DMS153 treated with DMSO at 0.1 percent for 48 hours (cell line): ENCODE results near the gene KAZN.

Source experiments
- DNase-seq: peaks from one replicate; lab custom pipeline; 2025; ENCODE audit not compliant: unreplicated experiment; lab: John Stamatoyannopoulos, UW

KAZN gene

GRCh38 chr1:14844356-14844755, 245.9 kb downstream of the KAZN start:
- DNase-seq, result no peak

DNA sequence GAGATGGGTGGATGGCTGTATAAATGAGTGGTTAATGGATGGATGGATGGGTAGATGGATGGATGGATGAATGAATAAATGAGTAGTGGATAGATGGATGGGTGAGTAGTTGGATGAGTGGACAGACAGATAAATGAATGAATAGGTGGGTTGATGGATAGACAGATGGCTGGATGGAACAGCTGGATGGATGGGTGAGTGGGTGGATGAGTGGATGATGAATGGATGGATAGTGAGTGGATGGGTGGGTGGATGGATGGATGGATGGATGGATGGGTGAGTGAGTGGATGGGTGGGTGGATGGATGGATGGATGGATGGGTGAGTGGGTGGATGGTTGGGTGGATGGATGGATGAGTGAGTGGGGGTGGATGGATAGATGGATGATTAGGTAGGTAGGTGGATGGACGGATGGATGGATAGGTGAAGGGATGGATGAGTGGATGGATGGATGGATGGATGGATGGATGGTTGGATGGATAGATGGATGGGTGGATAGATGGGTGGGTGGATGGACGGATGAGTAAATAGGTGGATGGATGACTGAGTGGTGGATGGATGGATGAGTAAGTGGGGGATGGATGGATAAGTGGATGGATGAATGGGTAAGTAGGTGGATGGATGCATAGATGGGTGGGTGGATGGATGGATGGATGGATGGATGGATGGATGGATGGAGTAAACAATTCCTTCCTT, 246.6 kb downstream of the KAZN start:
- DNase-seq, result no peak

GRCh38 chr1:14845851-14846250, 247.4 kb downstream of the KAZN start:
- no peak for DNase-seq

DNA sequence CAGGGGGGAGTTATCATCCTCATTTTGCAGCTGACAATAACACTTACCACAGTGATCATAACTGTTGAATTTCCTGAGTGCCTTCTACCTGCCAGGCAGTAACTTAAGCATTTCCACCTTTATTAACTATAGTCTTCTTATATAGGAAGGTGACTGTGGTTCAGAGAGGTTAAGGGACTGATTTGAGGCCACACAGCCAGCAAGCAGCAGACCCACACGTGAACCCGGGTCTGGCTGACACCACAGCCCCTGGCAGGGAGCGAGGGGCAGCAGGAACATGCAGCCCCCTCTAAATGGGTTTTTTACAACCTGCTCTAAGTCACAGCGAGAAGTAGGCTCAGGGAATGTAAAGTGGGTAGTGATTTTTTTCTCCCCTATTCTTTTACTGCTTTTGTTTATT, 248.2 kb downstream of the KAZN start:
- no peak for DNase-seq

DNA sequence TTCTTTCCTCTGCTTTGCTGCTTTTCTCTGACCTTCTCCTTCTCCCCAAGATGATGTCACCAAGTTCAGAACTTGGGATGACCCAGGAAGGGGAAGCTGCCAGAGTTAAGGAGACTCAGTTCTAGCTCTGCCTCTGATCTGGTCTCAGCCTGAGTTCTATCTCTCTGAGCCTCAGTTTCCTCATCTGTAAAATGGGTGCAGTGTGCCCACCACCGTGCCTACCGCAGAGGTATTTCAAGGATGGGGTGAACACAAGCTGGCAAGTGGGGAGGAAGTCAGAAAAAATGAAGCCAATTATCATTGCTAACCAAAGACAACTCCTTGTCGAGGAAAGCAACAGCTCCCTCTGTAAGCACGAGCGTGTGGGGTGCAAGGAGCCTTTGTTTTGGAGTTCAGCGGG, 249.7 kb downstream of the KAZN start:
- DNase-seq, result no peak

DNA sequence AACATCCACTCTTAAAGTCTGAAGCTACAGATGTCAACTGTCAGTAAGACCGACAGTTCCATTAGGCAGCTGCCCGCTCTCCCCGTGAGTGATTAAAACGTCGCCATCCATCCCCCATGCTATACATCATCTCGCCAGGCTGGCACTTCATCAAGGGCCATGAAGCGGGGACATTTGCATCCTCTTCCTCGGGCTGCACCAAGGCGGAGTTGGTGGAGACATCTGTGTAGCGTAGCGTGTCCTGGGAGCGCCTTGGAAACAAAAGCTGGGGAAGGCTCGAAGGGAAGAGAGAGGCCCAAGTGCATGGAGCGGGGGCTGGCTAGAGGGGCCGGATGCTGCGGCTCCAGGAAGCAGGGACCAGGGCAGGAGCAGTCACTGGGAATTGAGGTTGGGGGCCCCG, 250.1 kb downstream of the KAZN start:
- no peak for DNase-seq

DNA sequence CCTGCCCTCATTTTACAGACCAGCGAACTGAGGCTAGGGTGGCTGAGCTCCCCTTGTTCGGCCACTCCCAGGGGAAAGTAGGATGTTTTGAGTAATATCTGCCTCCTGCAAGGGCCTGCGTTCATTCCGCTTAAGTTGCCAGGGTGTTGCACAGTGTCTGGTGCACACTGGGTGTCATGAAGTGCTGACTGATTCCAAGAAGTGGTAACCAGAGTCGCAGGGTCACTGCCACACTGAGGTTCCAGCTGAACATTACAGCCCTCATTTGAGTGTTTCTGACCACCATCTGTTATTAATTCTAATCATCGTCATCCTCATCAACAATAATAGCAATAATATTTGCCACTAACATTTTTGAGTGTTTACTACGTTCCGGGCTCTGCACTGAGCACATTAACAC, 250.6 kb downstream of the KAZN start:
- no peak for DNase-seq

DNA sequence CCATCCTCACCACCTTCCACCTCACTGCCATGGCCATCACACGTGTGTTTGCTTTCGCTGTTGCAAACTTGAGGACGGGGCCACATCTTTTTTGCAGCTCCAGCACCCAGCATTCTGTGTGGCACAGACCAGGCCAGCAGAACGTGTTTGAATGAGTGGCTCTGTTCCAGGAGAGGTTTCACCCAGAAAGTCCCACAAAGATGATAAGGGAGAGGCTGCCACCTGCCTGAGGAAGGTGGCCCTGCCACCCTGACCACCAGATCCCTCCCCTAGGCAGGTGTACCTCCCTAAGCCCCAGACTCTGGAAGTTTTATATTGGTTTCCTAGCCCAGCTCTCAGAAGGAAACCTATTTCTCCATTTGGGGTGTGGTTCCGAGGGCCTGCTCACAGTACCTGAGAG, 252.1 kb downstream of the KAZN start:
- peak; percentile 25 for DNase-seq

- DNase-seq, result no peak
Observed at GRCh38 chr1:14851760-14852159, 253.3 kb downstream of the KAZN start.

GRCh38 chr1:14852291-14852690, 253.8 kb downstream of the KAZN start:
- no peak for DNase-seq

- DNase-seq, result no peak
Observed at GRCh38 chr1:14853518-14853917, 255.0 kb downstream of the KAZN start.

- DNase-seq, result no peak
Observed at GRCh38 chr1:14855268-14855667, 256.8 kb downstream of the KAZN start.

DNA sequence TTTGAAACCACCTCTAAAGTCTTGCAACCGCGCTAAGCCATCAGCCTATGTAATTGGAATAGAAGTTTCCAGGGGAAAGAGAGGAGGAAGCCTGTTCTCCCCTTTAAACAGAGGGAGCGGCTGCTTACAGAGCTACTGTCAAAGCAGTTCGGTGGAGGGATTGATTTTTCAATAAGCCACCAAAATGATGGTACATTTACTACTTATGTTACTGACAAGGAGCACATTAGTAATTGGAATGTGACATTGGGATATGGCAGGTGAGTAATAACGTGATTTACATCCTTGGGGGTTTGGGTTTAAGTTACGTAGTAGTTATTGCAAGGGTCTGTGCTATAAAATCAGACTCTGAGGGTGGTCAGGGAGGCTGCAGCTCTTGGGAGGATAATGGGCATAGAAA, 257.3 kb downstream of the KAZN start:
- no peak for DNase-seq

- DNase-seq, result no peak
Observed at GRCh38 chr1:14857436-14858195, 259.1 kb downstream of the KAZN start.

GRCh38 chr1:14862114-14862771, 263.8 kb downstream of the KAZN start:
- DNase-seq, result no peak

GRCh38 chr1:14865106-14865505, 266.6 kb downstream of the KAZN start:
- no peak for DNase-seq

- no peak for DNase-seq
Observed at GRCh38 chr1:14866911-14867612, 268.6 kb downstream of the KAZN start.

- DNase-seq, result no peak
Observed at GRCh38 chr1:14869187-14869586, 270.7 kb downstream of the KAZN start.

DNA sequence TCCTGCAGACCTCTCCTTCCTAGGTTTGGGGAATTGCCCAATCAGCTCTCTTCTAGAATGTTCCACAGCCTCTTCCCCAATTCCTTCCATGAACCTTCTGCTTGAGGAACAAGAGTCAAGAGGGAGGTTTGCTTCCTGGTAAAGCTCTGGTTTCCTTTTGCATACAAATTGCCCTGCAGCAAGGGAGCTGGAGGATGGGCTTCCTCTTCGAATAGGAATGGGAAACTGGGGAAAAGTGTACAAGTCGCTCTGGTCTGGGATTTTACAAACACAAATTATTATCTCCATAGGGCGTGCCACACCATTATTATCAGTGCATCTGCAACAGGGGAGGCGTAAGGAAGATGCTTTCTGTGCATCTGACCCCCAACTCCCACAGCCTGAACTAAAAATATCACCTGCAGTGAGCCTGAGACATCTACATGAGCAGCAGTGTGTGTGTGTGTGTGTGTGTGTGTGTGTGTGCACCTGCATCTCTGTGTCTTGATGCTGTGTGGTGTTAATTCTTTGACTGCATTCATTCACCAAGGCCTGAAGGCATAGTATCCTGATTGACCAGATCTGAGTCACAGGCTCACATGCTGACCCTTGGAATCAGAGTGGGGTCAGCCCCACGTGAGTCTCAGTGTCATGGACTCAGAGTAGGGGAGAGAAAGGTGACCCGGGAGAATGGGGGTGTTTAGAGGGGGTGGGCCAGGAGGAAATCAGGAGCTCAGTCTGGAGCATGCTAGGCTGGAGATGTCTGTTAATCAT, 272.9 kb downstream of the KAZN start:
- no peak for DNase-seq

DNA sequence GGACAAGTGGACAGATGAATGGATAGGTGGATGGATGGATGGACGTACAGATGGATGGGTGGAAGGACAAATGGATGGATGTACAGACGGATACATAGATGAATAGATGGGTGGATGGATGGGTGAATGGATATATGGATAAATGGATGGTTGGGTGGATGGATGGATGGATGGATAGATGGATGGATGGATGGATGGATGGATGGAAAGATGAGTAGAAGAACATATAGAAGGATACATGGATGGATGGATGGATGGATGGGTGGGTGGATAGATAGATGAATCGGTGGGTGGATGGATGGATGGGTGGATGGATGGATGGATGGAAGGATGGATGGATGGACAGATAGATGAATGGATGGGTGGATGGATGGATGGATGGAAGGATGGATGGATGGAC, 274.3 kb downstream of the KAZN start:
- DNase-seq, result no peak

DNA sequence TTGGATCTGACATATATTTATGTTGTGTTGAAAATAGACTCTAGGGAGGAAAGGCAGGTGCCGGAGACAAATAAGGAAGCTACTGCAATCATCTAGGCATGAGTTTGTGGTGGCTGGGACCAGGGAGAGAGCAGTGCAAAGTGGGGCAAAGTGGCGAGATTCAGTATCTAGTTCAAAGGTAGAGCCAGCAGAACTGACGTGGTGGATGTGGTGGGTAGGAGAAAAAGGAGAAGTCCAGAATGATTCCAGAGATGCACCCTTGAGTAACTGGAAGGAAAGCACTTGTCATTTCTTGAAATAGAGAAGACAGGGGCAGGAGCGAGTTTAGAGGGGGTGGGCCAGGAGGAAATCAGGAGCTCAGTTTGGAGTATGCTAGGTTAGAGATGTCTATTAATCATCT, 275.2 kb downstream of the KAZN start:
- no peak for DNase-seq
